Natural killer cell (primary cell): ENCODE results near the gene PSME2. TPM values are rescaled to one million over a fixed set of nuclear protein-coding genes. Genes with fewer than 3 reads are reported as not detected.
A peak's percentile ranks its signal among the peaks of the same experiment; 100 is the strongest.

ENCODE experiments used
- ATAC-seq, 3 donors: fragments of 150-1000 bp in 2 of 3; fragments of 200-7000 bp in 1 of 3; cut with Tn5 transposase; 1 replicate in 1 of 3; 2 replicates in 2 of 3; pipeline ENCODE4 v1.10.0; 2021; ENCODE audit warnings: mild to moderate bottlenecking in 2 of 3, moderate library complexity in 2 of 3
- DNase-seq, 2 donors: peaks; one replicate each; pipeline versions ENCODE4 v3.0.0 to v3.0.0-alpha.2; 2013 to 2021; ENCODE audit warnings: mixed read lengths in 1 of 2
- H3K27ac ChIP-seq: one replicate; pipeline ENCODE4 v1.5.1; 2013; ENCODE audit warnings: mild to moderate bottlenecking, low read length
- H3K27me3 ChIP-seq: one replicate; pipeline ENCODE4 v1.6.1; 2013; ENCODE audit warnings: low read length; ENCODE audit not compliant: control insufficient read depth, insufficient read depth
- H3K36me3 ChIP-seq: one replicate; pipeline ENCODE4 v1.6.1; 2013; ENCODE audit warnings: low read length; ENCODE audit not compliant: control insufficient read depth, insufficient read depth
- H3K4me1 ChIP-seq: one replicate; pipeline ENCODE4 v1.6.1; 2013; ENCODE audit warnings: low read length; ENCODE audit not compliant: control insufficient read depth, insufficient read depth
- H3K4me3 ChIP-seq: one replicate; pipeline ENCODE4 v1.5.1; 2013; ENCODE audit warnings: low read length
- H3K9me3 ChIP-seq: one replicate; pipeline ENCODE4 v1.6.1; 2013; ENCODE audit warnings: low read length; ENCODE audit not compliant: control insufficient read depth, insufficient read depth
- H3K27ac Mint-ChIP-seq, 2 donors: one replicate each; pipeline ENCODE4 v1.8.0; 2022; ENCODE audit warnings: mild to moderate bottlenecking in 2 of 2, mixed read lengths in 2 of 2, moderate library complexity in 1 of 2
- H3K27me3 Mint-ChIP-seq, 2 donors: one replicate each; pipeline ENCODE4 v1.8.0; 2022; ENCODE audit warnings: low read depth in 2 of 2, mixed read lengths in 2 of 2
- H3K36me3 Mint-ChIP-seq: one replicate; pipeline ENCODE4 v1.8.0; 2022; ENCODE audit warnings: mixed read lengths
- H3K4me1 Mint-ChIP-seq, 2 donors: one replicate each; pipeline ENCODE4 v1.8.0; 2022; ENCODE audit warnings: mixed read lengths in 2 of 2
- H3K4me3 Mint-ChIP-seq: one replicate; pipeline ENCODE4 v1.8.0; 2022; ENCODE audit warnings: mild to moderate bottlenecking, moderate library complexity, mixed read lengths
- H3K9me3 Mint-ChIP-seq, 2 donors: one replicate each; pipeline ENCODE4 v1.8.0; 2022; ENCODE audit warnings: mixed read lengths in 2 of 2
- WGBS: methylation state at CpG from one replicate; pipeline ENCODE4 v1.1.7; 2013; ENCODE audit warnings: missing lambda C conversion rate; ENCODE audit not compliant: insufficient coverage; 5-methylcytosine and 5-hydroxymethylcytosine counted together
- intact Hi-C: fragments of 100-400 bp; cut with micrococcal nuclease; formaldehyde crosslinking; loops from one replicate; pipeline ENCODE4 v1.14.2; 2022
- total RNA-seq, 4 donors: library from RNA; stranded (reverse); fragments of 120-200 nt in 1 of 4; gene quantifications; one replicate each; pipeline versions ENCODE4 v1.2.3 to v1.2.4, GENCODE V29; 2013 to 2022
- TF ChIP-seq, protein P1 (sequence below): fragments of 200-600 bp; IDR thresholded peaks from one replicate; pipeline ENCODE4 v1.8.0; 2022; ENCODE audit warnings: antibody characterized with exemption

PSME2 gene
- total RNA-seq, 3 donors from 2014 or later (not counting 1 experiment from before 2014, with no cell fraction given), result 193 to 237 (median 234) TPM

DNA sequence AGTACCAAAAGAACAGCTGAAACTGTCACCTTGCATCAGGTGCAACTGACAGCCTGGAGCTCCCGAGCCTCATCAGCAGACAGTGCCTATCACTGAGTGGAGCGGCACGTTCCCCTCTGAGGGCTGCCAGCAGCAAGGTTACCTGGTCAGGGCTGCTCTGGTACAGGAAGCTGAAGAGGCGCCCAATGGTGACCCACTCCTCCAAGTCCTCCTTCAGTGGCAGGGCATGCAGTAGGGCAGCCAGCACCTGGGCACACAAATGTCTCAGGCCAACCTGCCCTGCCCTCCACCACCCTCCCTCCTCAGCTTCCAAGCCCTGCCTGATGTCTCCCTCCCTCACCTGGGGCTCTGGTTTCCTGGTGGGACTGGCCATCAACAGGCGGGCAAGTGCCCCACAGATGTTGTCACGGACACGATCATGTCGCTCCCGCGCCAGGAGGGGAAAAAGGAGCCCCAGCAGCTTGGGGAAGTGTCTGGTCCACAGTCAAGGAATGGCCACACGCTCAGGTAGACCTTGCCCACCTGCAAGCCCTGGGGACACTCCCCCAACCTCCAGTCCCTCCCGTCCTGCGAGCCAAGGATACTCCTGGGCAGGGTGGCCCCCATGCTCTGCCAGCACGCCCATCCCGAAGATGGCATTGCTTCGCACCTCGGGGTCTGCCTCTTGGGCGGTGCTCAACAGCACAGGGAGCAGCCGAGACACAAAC lies 35.1 kb upstream of the PSME2 start:
- 96% methylated on average over 19 of the region's 19 CpGs for WGBS

DNA sequence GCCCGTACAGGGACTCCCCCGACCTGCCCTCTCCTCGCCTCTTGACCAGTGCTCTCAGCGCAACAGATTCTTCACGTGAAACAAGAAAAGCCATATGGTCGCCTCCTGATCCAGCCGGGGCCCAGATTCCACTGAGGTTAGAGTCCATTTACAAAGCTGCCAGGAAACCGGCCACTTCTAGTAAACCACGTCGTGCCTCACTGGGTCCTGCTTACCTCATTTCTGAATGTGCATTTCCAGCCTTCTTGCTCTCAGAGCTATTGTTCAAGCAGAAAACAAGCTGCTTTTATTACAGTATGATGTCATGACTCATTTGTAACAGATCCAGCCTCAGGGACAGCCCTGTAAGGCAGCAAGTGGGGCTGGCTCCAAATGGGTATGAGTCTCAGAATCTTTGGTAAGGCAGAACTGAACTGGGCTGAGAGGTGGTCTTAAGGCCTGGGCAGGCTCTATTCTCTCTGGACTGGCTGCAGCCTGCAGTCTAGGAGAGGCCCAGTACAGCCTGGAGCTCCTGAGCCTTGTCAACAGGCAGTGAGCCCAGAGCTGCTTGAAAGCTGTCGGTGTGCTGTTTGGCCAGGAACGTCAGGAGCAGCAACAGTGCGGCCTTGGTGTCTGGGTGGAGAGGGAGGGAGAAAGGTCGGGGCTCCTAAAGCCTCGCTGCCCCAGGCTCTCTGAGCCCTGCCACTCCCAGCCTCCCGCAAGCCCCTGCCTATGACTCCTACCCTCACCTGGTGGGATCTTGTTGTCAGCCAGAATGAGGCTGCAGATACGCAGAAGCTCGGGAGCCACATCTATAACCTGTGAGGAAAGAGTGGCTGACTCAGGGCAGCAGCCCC lies 33.8 kb upstream of the PSME2 start:
- Histone ChIP-seq H3K27ac (no peak overlapping the region), H3K36me3 (peaks cover 64% of the 10 kb centered on the region), H3K27me3 (no peaks in the 10 kb centered on the region), H3K4me3 (no peak overlapping the region), H3K9me3 (no peaks in the 10 kb centered on the region), H3K4me1 (no peaks in the 10 kb centered on the region)
- H3K36me3 Mint-ChIP-seq, result peaks cover 6% of the 10 kb centered on the region
- TF ChIP-seq, protein P1, sequence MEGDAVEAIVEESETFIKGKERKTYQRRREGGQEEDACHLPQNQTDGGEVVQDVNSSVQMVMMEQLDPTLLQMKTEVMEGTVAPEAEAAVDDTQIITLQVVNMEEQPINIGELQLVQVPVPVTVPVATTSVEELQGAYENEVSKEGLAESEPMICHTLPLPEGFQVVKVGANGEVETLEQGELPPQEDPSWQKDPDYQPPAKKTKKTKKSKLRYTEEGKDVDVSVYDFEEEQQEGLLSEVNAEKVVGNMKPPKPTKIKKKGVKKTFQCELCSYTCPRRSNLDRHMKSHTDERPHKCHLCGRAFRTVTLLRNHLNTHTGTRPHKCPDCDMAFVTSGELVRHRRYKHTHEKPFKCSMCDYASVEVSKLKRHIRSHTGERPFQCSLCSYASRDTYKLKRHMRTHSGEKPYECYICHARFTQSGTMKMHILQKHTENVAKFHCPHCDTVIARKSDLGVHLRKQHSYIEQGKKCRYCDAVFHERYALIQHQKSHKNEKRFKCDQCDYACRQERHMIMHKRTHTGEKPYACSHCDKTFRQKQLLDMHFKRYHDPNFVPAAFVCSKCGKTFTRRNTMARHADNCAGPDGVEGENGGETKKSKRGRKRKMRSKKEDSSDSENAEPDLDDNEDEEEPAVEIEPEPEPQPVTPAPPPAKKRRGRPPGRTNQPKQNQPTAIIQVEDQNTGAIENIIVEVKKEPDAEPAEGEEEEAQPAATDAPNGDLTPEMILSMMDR, result no peak
- H3K9me3 Mint-ChIP-seq, result no peaks in the 10 kb centered on the region
- peak overlapping the region in 1 of 2 donors; percentile 21 for H3K27ac Mint-ChIP-seq
- DNase-seq (no peak), ATAC-seq (peak in 1 of 3 donors; percentile 25)
- no peak overlapping the region for H3K4me3 Mint-ChIP-seq
- H3K4me1 Mint-ChIP-seq, result no peaks in the 10 kb centered on the region
- intact Hi-C loops, result no loop called here
- WGBS, result 88% methylated on average over 18 of the region's 18 CpGs
- H3K27me3 Mint-ChIP-seq, result no peaks in the 10 kb centered on the region

More for the DNA sequence above, 35.1 kb upstream of the PSME2 start:
- H3K9me3 Mint-ChIP-seq, result no peaks in the 10 kb centered on the region
- peak overlapping the region in 1 of 2 donors; percentile 47 for H3K27ac Mint-ChIP-seq
- H3K36me3 Mint-ChIP-seq, result peaks cover 6% of the 10 kb centered on the region
- DNase-seq (no peak), ATAC-seq (no peak)
- intact Hi-C loops, result no loop called here
- H3K4me1 Mint-ChIP-seq, result no peaks in the 10 kb centered on the region
- Histone ChIP-seq H3K9me3 (no peaks in the 10 kb centered on the region), H3K27ac (no peak overlapping the region), H3K4me1 (no peaks in the 10 kb centered on the region), H3K27me3 (no peaks in the 10 kb centered on the region), H3K36me3 (peaks cover 73% of the 10 kb centered on the region), H3K4me3 (no peak overlapping the region)
- no peaks in the 10 kb centered on the region for H3K27me3 Mint-ChIP-seq
- H3K4me3 Mint-ChIP-seq, result no peak overlapping the region
- TF ChIP-seq, protein P1, result no peak

GRCh38 chr14:24179294-24179960 lies 33.0 kb upstream of the PSME2 start:
- Mint-ChIP-seq H3K27me3 (no peaks in the 10 kb centered on the region), H3K4me3 (peak overlapping the region; percentile 28), H3K9me3 (no peaks in the 10 kb centered on the region), H3K4me1 (no peaks in the 10 kb centered on the region), H3K36me3 (peaks cover 6% of the 10 kb centered on the region), H3K27ac (peak overlapping the region; percentile 21 to 27)
- Histone ChIP-seq H3K36me3 (peaks cover 56% of the 10 kb centered on the region), H3K27ac (no peak overlapping the region), H3K4me1 (no peaks in the 10 kb centered on the region), H3K27me3 (no peaks in the 10 kb centered on the region), H3K4me3 (no peak overlapping the region), H3K9me3 (no peaks in the 10 kb centered on the region)
- intact Hi-C loops, result no loop called here
- no peak for DNase-seq
- TF ChIP-seq, protein P1, result no peak
- WGBS, result 80% methylated on average over 13 of the region's 14 CpGs
- ATAC-seq, result no peak
